Occipital lobe (tissue), 2 donors: ENCODE measurements around the gene KIF26A. TPM values are rescaled to one million over a fixed set of nuclear protein-coding genes. Genes with fewer than 3 reads are reported as not detected.

Source experiments
- DNase-seq: peaks from one replicate; lab custom pipeline; 2025; lab: John Stamatoyannopoulos, UW
- total RNA-seq: library from RNA; depleted of rRNA; stranded (reverse); fragments of >200 nt; gene quantifications from one replicate; pipeline ENCODE4 v1.2.3, GENCODE V29; 2014

The KIF26A gene
- total RNA-seq, 1 donor from 2014 or later = 13.1 TPM

- no peak for DNase-seq
Observed at GRCh38 chr14:104130974-104131651, 7.3 kb upstream of the KIF26A start.

GRCh38 chr14:104131968-104132732 lies 6.2 kb upstream of the KIF26A start:
- DNase-seq = no peak

- DNase-seq = no peak
Observed at GRCh38 chr14:104132981-104133380, 5.4 kb upstream of the KIF26A start.

- DNase-seq = no peak
Observed at GRCh38 chr14:104133496-104133895, 4.9 kb upstream of the KIF26A start.

GRCh38 chr14:104134061-104134965 lies 4.1 kb upstream of the KIF26A start:
- DNase-seq = no peak

- DNase-seq = no peak
Observed at GRCh38 chr14:104135121-104135903, 3.1 kb upstream of the KIF26A start.

GRCh38 chr14:104135904-104136471 lies 2.4 kb upstream of the KIF26A start:
- no peak for DNase-seq

GRCh38 chr14:104136472-104137296 lies 1.7 kb upstream of the KIF26A start:
- no peak for DNase-seq

- no peak for DNase-seq
Observed at GRCh38 chr14:104137297-104138097, 890 bp upstream of the KIF26A start.

- DNase-seq = no peak
Observed at GRCh38 chr14:104138718-104139459, 502 bp downstream of the KIF26A start.

GRCh38 chr14:104139460-104140212 lies 1.2 kb downstream of the KIF26A start:
- no peak for DNase-seq

GRCh38 chr14:104140213-104140462 lies 1.8 kb downstream of the KIF26A start:
- DNase-seq = no peak

GRCh38 chr14:104140463-104141331 lies 2.3 kb downstream of the KIF26A start:
- DNase-seq = no peak

GRCh38 chr14:104141621-104142091 lies 3.3 kb downstream of the KIF26A start:
- DNase-seq = no peak

- DNase-seq = no peak
Observed at GRCh38 chr14:104142136-104142945, 4.0 kb downstream of the KIF26A start.

GRCh38 chr14:104142946-104143470 lies 4.6 kb downstream of the KIF26A start:
- DNase-seq = no peak
